GM18519 (cell line): Measurements from ENCODE around the gene GDF9.
"Not testable (repeated sequence)": the region's sequence is repeated elsewhere in the genome, so short reads cannot be mapped to it uniquely, and the experiment has no call there.

Experiments
- ATAC-seq: cut with Tn5 transposase; IDR thresholded peaks from one replicate; pipeline ENCODE4 v1.9.1; 2021; ENCODE audit warnings: mild to moderate bottlenecking, moderate library complexity; ENCODE audit not compliant: unreplicated experiment, low FRiP score

The GDF9 gene

DNA sequence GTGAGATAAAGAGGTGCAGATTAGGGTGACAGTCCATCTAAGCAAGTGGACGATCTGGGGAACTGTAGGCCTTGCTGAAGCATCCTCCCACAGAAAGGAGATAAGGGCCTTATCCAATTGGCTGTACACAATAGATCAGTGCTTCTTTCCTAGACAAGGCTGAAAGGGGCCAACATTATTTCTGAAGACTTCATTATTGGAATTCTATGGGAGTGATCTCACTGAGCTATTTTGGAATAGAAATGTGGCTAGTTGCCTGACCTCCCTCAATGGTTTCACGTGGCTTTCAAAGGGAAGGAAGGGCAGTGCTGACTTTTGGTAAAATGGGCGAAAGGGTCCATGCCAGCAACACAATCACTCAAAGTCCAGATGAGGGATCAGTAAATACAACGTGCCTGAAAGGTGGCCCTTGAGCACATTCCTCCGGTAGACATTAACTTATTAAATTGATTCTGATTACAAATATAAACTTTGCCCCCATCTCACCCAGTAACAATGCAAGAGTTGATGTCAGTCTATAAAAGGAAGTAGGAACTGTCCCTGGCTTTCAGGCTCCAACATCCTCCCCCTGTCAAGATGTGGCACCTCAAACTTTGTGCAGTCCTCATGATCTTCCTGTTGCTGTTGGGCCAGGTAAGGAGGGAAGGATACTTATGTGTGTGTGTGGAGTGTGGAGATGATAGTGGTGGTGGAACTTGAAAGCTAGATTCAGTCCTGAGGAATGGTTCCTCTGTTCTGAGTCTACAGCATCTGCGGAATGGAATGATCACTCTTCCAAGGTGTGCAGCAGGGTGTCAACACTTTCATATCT is 7.1 kb upstream of the GDF9 start, which contains the start of gene LEAP2:
Gene LEAP2, plus strand, starts transcription at position 550 of the 811 bp plus-strand sequence. Its CDS starts 27 bp downstream, at position 577.
- ATAC-seq = no peak

DNA sequence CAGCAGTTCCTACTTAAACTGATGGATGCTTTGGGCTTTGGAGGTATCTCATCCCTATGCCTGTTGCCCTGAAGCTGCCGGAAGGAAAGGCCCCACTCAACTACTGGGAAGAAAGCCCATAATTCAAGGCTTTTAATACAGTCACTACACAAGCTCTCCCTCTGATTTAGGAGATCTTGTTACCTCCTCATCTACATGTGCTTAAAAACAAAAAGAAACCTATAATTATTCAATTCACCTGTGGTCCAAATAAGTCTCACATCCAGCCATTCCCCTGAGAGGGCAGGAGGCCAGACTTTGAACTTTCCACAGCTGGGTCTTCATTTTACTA is 6.5 kb upstream of the GDF9 start:
- no peak for ATAC-seq

DNA sequence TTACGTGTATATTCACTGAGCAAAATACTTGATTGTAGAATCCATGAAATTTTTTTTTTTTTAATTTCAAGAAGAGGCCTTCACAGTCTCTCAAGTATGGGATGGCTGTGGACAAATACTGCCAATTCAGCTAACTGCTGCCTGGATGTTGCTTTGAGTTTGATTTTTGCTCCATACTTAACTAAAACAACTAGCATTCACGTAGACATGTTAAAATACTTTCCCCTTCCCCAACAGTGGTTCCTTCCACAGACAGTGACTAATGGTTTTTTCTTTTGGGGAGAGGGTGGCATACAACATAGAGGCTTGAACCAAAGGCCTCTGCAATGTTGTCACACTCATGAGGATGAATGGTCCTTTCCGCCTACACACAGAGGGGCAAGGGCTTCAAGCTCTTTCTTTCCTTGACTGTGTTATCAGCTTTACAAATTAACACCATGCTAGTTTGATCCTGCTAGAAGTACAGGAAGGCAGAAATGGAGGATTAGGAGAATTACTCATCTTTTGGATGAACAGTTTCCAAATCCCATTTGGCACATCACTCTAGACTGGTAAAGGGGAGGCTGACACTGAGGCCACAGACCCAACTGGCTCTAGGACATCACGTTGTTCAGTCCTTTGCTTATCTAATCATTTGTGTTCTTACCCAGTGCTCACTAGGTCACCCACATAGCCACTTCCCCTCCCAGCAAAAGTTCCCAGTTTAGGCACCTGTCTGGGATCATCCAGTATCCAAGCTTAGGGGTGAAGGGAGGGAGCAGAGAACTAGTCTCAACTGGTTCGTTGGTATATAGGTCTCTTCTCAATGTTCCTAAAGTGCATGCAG is 5.4 kb upstream of the GDF9 start:
- ATAC-seq = no peak

DNA sequence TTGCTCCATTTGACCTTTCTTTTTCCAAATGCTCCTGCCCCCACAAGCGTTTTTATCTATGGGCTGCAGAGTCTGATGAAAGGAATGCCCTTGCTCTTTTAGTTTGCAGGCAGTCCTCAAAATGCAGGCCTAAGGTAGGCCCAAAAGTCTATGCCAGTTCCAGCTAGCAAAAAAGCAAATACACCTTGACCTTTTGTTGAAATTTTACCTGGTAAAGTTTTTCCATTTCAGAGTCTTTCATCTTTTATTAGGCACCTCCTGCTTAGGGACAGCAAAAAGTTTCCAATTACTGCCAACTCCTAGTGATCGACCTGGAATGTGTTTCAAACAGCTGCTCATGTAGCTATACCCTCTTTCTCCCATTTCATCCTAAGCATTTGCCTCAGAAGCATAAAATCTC is 4.5 kb upstream of the GDF9 start:
- no peak for ATAC-seq

DNA sequence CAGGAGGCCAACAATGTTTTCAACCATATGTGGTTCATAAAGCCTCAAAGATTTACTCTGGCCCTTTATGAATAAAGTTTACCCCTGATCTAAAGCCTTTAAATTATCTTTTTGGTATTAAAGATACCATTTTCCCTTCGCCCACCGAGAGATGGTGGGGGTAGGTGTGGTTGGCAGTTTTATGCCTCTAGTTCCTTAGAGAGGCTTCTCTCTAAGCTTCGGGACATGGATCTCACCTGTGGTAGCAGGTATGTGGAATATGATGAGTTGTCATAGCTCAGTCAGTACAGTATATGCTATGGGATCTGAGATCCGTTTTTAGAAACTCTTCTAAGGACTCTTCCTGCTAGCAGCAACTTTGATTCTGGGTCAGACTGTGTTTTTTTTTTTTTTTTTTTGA is 2.5 kb upstream of the GDF9 start:
- no peak for ATAC-seq

DNA sequence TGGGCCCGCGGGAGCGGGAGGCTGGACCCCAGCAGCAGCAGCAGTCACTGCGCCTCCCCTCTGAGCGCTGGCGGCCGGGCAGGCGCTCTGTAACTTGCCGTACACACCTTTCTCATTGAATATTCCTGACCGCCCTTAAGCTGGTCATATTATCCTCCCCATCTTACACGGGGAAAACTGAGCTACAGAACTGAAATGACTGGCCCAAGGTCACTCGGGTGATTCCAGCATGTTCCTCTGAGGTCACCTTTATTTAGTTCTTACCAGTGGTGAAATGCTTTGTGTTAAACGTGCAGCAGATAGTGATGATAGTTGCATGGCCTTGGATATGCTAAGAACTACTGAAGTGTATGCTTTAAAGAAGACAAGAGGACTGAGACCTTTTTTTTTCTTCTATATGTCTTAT is 780 bp upstream of the GDF9 start:
- no peak for ATAC-seq

DNA sequence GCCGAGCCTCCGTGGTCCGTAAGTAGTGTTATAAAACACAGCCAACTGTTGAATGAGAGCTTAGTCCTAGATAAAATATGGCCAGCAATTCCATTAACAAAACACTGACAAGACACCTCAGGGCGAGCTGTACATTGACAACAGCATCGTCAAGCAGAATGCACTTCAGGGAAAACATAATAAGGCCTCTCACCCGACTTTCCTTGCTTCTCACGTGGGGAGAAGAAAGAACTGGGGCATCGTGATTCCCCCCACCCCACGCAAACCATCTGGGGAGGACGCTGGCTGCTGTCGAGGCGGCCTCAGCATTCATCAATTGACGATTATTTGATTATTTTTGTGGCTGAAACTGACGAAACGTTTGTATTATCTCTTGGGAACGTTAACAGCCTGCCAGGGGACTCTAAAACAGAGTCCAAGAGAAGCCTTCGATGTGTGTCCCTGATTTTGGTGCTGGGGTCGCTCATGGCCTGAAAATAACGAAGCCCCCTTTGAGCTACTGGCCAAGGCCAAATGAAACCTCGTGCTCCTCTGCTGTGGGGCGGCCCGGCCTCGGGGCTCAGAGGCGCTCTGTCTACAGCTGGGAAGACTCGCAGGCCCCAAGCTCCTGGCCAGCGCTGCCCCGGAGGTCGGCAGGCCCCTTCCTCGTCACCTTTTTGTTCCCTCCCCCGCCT is 464 bp downstream of the GDF9 start:
- no peak for ATAC-seq

DNA sequence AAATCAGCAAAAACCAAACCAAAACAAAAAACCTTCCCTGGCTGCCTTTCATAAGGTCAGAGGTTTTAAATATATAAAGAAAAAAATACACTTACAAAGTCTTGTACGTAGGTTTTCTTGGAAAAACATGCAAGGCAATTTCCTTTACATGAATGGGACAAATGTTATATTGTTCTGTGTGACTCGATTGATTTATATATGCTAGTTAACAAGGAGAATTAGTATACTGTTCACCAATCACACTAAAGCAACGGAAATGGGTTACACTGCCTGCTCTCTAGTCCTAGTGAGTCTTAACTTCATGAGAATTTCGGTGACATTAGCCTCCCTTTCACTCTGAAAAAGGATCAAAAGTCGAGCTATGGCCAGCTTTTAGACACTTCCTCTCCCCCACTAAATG is 5.5 kb downstream of the GDF9 start:
- no peak for ATAC-seq

DNA sequence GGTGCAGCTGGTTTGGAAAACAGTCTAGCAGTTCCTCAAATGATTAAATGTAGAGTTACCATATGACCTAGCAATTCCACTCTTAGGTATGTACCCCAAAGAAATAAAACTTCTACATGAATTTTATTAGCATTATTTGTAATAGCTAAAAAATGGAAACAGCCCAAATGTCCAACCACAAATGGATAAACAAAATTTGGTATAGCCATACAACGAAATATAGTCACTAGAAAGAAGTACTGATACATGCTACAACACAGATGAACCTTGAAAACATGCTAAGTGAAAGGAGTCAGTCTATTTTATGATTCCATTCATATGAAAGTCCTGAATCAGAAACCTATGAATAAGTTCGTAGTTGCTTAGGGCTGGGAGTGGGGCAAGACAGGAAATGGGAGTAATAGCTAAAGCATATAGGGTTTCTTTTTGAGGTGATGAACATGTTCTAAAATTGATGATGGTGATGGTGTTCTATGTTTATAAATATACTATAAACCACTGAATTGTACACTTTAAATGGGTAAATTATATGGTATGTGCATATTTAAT is 6.3 kb downstream of the GDF9 start:
- no peak for ATAC-seq

DNA sequence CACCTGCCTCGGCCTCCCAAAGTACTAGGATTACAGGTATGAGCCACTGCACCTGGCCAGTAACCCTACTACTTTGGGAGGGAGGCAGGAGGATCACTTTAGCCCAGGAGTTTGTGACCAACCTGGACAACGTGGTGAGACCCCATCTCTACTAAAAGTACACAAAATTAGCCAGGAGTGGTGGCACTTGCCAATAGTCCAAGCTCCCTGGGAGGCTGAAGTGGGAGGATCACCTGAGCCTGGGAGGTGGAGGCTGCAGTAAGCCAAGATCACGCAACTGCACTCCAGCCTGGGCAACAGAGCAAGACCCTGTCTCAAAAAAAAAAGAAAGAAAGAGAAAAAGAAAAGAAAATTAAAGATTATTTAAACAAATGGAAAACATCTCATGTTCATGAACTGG is 10.3 kb downstream of the GDF9 start:
- no peak for ATAC-seq

DNA sequence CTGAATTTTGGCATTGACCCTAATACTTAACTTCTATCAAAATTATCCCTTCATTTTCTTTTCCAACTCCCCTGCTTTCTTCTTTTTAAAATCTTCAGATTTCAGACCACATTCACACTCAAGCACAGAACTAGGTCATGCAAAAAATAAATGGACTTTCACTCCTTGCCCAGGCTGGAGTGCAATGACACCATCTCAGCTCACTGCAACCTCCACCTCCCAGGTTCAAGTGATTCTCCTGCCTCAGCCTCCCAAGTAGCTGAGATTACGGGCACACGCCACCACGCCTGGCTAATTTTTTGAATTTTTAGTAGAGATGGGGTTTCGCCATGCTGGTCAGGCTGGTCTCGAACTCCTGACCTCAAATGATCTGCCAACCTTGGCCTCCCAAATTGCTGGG is 11.3 kb downstream of the GDF9 start:
- ATAC-seq = not testable (repeated sequence)

DNA sequence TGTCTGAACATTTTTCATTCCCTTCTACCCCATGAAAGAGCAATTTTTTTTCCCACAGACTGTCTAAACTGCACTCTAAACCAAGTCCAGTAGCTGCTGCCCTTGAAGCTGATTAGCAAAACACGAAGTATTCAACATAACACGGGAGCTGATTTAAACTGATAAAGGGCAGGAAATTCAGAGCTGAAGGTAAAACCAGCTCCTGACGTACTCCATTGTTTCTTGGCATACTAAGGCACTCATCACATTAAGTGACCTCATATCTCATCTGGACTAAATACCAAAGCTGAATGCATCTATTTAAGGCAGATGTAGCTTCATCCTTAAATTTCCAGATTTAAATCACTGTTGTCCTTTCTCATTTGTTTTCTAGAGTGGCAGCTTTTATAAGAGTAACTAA is 12.0 kb downstream of the GDF9 start:
- ATAC-seq = no peak

DNA sequence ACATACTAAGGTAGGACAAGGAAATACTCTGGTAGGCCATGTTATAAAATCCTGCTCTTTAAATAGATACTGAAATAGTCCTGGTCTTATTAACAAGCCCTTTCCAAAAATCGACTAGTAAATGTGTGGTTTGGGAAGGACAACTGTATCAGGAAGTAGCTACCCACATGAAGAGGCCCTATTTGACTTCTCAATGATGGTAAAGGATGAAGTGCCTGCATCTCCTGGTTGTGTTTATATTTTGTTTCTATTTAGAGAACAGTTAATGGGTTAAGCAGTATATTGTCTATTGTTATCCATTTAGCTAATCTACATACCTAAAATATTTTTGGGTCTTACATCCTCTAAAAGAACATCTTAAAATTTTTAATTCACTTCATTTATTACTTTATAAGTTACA is 12.5 kb downstream of the GDF9 start:
- no peak for ATAC-seq

DNA sequence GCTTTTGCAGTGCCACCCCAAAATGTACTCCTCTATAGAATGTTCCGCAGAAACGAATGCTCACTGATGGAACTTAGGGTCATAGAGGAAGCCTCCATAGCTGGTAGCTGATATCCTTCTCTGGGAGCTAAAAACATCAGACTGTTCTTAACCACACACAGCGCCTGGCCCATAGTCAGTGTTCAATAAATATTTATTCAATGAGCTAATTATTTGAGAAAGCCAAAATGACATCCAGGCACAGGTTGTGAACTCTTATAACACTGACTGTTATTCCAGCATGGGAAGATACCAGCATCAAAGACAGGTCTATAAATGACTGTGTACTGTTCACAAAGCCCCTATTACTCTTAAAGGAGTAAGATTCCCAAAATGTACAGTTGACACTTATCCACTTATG is 12.9 kb downstream of the GDF9 start:
- ATAC-seq = no peak

DNA sequence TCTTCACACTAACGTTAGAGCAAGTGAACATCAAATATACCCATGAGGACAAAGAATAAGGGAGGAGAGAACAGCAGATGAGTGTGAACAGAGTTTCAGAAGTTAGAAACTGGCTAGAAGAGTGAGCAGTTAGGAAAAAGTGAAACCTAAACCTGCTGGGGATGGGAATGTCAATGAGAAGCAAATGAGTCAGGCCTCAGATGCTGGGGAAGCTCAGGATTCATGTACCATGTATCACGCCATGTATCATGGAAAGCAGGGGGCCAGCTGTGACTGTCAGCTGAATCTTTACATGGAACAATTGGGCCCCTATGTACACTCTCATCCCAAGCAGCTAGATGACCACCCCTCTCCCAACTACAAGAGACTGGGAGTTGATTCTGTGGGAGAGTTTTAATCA is 16.2 kb downstream of the GDF9 start:
- ATAC-seq = no peak

DNA sequence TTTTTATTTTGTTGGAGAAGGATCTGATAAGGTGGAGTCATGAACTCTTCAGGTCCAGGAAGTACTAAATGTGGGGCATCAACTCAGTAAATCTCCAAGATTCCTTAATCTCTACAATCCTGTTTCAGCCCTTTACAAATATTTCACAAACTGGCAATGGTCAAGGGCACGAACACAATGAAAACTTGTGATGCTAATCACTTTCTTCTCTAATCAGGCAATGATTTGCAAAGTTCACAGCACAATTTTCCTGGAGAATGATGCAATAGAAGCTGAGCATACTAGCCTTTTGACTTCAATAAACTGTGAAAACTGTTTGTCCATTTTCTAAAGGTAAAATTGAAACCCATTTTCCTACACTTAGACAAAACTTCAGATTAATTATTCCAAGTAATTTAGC is 16.9 kb downstream of the GDF9 start:
- ATAC-seq = no peak

DNA sequence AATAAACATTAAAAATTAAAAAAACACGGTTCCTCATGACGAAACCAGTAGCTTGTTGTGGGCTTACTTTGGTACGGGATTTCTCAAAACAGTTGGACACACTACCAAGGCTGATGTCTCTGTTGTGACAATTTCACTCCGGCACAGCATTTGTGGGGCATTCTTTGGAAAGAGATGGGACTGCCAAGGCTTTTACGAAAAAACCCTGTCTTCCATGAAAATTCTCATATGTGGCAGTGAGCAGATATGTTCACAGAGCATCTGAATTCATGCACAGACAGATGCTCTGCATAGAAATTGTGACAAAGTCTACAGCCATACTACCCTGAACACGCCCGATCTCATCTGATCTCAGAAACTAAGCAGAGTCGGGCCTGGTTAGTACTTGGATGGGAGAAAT is 18.0 kb downstream of the GDF9 start:
- no peak for ATAC-seq

DNA sequence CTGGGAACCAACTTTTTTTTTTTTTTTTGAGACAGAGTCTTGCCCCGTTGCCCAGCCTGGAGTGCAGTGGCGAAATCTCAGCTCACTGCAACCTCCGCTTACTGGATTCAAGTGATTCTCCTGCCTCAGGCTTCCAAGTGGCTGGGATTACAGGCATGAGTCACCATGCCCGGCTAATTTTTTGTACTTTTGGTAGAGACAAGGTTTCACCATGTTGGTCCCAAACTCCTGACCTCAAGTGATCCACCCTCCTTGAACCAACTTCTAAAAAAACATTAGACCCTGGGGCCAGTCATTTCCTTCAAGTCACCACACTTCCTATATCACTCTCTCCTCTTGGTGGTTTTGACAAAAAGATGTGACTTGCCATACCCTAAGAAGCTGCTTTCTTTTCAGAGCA is 25.0 kb downstream of the GDF9 start:
- ATAC-seq = no peak

DNA sequence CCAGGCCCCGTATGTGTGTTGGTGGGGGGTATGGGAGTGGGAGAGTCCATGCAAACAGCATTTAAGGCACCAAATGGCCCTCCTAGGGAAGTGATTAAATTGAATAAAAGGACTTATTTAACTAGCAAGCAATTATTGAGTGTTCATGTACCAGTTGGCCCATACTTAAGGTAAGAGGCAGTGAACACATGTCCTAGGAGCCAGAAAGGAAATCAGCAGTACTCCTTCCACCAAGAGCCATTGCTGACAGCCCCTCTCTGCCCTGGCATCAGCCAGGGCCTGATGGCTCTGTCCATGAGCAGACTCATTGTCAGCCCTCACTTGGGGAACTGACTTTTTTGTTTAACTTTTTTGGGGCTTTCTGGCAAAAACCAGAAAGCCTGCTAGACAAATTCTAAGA is 25.4 kb downstream of the GDF9 start:
- ATAC-seq = no peak

DNA sequence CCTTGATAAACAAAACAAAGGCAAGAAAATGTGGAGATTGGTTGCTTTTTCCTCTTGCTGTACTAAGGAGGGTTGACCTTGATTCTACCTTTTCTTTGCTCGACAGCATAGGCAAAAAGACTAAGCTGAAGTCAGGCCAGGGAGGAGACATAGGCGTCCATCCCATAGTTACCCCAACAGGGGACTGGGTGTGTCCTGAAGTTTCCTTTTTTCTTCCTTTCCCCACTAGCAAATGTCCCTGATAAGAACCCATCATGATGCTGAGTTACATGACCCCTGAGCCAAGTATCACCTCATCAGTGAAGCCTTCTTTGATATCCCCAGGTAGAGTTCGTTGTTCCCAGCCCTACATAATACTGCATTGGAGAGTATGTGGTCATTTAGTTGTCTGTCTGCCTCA is 26.0 kb downstream of the GDF9 start:
- ATAC-seq = no peak
